ENCODE results near the gene POLD2.
"Not testable (repeated sequence)": the region's sequence is repeated elsewhere in the genome, so short reads cannot be mapped to it uniquely, and the experiment has no call there.

The POLD2 gene

GRCh38 chr7:44132039-44132438 lies 8.7 kb upstream of the POLD2 start:
- Histone ChIP-seq H3K4me1 (ENCODE audit: control insufficient read depth, insufficient read depth, low read length, poor library complexity, severe bottlenecking) (peaks cover 18% of the 10 kb centered on the region), H3K36me3 (ENCODE audit: control insufficient read depth, insufficient read depth, low read length) (no peaks in the 10 kb centered on the region), H3K4me3 (ENCODE audit: extremely low read depth, insufficient read depth, low read length, poor library complexity, severe bottlenecking) (no peak overlapping the region), H3K27ac (ENCODE audit: low read depth, low read length, severe bottlenecking) (peak overlapping the region; percentile 10), H3K9me3 (ENCODE audit: control insufficient read depth, low read length) (peaks cover 9% of the 10 kb centered on the region)
- WGBS, 2 experiments (ENCODE audit: insufficient coverage in 2 of 2), result 63 to 79% methylated on average over 2 of the region's 2 CpGs

DNA sequence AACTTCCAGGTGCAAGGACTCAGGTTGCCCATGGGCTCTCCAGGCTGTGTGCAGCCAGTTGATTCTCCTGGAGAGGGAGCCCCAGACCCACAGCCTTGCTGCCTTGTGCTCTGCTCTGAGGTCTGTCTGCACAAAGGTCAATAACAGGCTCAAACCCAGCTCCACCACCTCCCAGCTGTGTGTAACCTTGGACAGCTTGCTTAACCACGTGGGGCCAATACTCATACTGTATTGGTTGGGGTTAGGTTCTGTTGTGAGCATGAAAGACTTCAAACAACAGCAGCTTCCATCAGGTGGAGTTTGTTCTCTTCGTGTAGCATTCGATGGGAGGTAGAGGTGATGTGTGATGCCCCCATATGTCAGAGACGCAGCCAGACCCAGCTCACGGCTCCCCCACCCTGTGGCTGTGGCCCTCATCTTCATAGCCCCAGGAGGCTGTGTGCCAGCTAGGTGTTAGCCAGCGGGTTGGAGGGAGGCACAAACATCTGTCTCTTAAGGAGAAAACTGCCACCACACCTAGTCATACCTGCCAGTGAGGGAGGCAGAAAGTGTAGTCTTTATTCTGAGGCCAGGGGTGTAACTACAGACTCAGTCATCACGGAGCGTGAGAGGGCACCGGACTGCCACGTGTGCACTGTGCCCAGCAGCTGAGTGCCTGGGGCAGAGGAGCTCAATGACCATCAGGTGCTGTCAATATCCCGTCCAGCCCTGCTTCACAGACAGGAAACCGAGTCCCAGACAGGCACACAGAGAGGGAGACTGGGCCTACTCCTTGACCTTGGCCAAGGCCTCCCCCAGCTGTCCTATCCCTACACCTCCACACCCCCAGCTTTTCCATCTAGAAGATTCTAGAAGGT lies 8.1 kb upstream of the POLD2 start:
- 84 to 98% methylated on average over 6 to 8 of the region's 12 CpGs for WGBS, 2 experiments (ENCODE audit: insufficient coverage in 2 of 2)
- H3K4me3 ChIP-seq (ENCODE audit: extremely low read depth, insufficient read depth, low read length, poor library complexity, severe bottlenecking), result no peak overlapping the region
- peaks cover 9% of the 10 kb centered on the region for H3K9me3 ChIP-seq (ENCODE audit: control insufficient read depth, low read length)
- H3K36me3 ChIP-seq (ENCODE audit: control insufficient read depth, insufficient read depth, low read length), result no peaks in the 10 kb centered on the region
- no peak overlapping the region for H3K27ac ChIP-seq (ENCODE audit: low read depth, low read length, severe bottlenecking)
- peaks cover 18% of the 10 kb centered on the region for H3K4me1 ChIP-seq (ENCODE audit: control insufficient read depth, insufficient read depth, low read length, poor library complexity, severe bottlenecking)

- Histone ChIP-seq H3K27ac (ENCODE audit: low read depth, low read length, severe bottlenecking) (no peak overlapping the region), H3K36me3 (ENCODE audit: control insufficient read depth, insufficient read depth, low read length) (no peaks in the 10 kb centered on the region), H3K9me3 (ENCODE audit: control insufficient read depth, low read length) (peaks cover 9% of the 10 kb centered on the region), H3K4me3 (ENCODE audit: extremely low read depth, insufficient read depth, low read length, poor library complexity, severe bottlenecking) (no peak overlapping the region), H3K4me1 (ENCODE audit: control insufficient read depth, insufficient read depth, low read length, poor library complexity, severe bottlenecking) (peaks cover 18% of the 10 kb centered on the region)
- WGBS, 2 experiments (ENCODE audit: insufficient coverage in 2 of 2), result 79 to 90% methylated on average over 4 to 6 of the region's 6 CpGs
Measured at GRCh38 chr7:44128721-44129582, 5.6 kb upstream of the POLD2 start.

GRCh38 chr7:44127161-44127560 lies 3.8 kb upstream of the POLD2 start:
- H3K4me1 ChIP-seq (ENCODE audit: control insufficient read depth, insufficient read depth, low read length, poor library complexity, severe bottlenecking), result peaks cover 8% of the 10 kb centered on the region
- H3K4me3 ChIP-seq (ENCODE audit: extremely low read depth, insufficient read depth, low read length, poor library complexity, severe bottlenecking), result no peak overlapping the region
- H3K9me3 ChIP-seq (ENCODE audit: control insufficient read depth, low read length), result peaks cover 9% of the 10 kb centered on the region
- no peak overlapping the region for H3K27ac ChIP-seq (ENCODE audit: low read depth, low read length, severe bottlenecking)
- H3K36me3 ChIP-seq (ENCODE audit: control insufficient read depth, insufficient read depth, low read length), result peaks cover 2% of the 10 kb centered on the region

DNA sequence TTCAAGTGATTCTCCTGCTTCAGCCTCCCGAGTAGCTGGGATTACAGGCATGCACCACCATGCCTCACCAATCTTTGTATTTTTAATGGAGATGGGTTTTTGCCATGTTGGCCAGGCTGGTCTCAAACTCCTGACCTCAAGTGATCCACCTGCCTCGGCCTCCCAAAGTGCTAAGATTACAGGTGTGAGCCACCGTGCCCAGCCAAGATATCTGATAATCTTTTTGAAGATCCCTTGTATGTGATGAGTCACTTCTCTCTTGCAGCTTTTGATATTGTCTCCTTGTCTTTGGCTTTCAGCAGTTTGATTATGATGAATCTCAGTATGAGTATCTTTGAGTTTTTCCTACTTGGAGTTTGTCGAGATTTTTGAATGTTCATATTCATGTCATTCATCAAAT lies 3.2 kb upstream of the POLD2 start:
- not testable (repeated sequence) for H3K4me3 ChIP-seq (ENCODE audit: extremely low read depth, insufficient read depth, low read length, poor library complexity, severe bottlenecking); H3K9me3 ChIP-seq (ENCODE audit: control insufficient read depth, low read length); H3K27ac ChIP-seq (ENCODE audit: low read depth, low read length, severe bottlenecking); H3K36me3 ChIP-seq (ENCODE audit: control insufficient read depth, insufficient read depth, low read length)
- peaks cover 10% of the 10 kb centered on the region for H3K4me1 ChIP-seq (ENCODE audit: control insufficient read depth, insufficient read depth, low read length, poor library complexity, severe bottlenecking)
- WGBS, 2 experiments (ENCODE audit: insufficient coverage in 2 of 2), result 87 to 91% methylated on average over 2 to 4 of the region's 4 CpGs

DNA sequence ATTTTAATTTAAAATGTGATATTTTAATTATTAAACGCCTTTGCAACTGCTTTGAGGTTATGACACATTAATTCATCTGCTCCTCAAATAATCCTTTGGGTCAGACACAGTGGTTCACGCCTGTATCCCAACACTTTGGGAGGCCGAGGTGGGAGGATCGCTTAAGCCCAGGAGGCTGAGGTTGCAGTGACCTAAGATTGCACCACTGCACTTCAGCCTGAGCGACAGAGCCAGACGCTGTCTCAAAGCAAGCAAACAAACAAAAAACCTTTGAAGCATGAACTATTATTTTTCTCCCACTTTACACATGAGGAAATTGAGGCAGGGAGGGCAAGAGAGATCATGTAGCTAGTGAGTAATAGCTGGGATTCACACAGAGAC lies 1.5 kb upstream of the POLD2 start:
- H3K4me1 ChIP-seq (ENCODE audit: control insufficient read depth, insufficient read depth, low read length, poor library complexity, severe bottlenecking), result peaks cover 9% of the 10 kb centered on the region
- peaks cover 9% of the 10 kb centered on the region for H3K9me3 ChIP-seq (ENCODE audit: control insufficient read depth, low read length)
- H3K36me3 ChIP-seq (ENCODE audit: control insufficient read depth, insufficient read depth, low read length), result peaks cover 24% of the 10 kb centered on the region
- H3K27ac ChIP-seq (ENCODE audit: low read depth, low read length, severe bottlenecking), result no peak overlapping the region
- H3K4me3 ChIP-seq (ENCODE audit: extremely low read depth, insufficient read depth, low read length, poor library complexity, severe bottlenecking), result no peak overlapping the region
- 100% methylated on average over 3 of the region's 6 CpGs for WGBS, 2 experiments (ENCODE audit: insufficient coverage in 2 of 2)

GRCh38 chr7:44122529-44122928 lies 819 bp downstream of the POLD2 start:
- WGBS, 2 experiments (ENCODE audit: insufficient coverage in 2 of 2), result 24 to 27% methylated on average over 1 of the region's 1 CpG
- Histone ChIP-seq H3K9me3 (ENCODE audit: control insufficient read depth, low read length) (peaks cover 5% of the 10 kb centered on the region), H3K4me3 (ENCODE audit: extremely low read depth, insufficient read depth, low read length, poor library complexity, severe bottlenecking) (peak overlapping the region; percentile 55), H3K27ac (ENCODE audit: low read depth, low read length, severe bottlenecking) (no peak overlapping the region), H3K4me1 (ENCODE audit: control insufficient read depth, insufficient read depth, low read length, poor library complexity, severe bottlenecking) (peaks cover 9% of the 10 kb centered on the region), H3K36me3 (ENCODE audit: control insufficient read depth, insufficient read depth, low read length) (peaks cover 46% of the 10 kb centered on the region)

- Histone ChIP-seq H3K27ac (ENCODE audit: low read depth, low read length, severe bottlenecking) (no peak overlapping the region), H3K9me3 (ENCODE audit: control insufficient read depth, low read length) (no peaks in the 10 kb centered on the region), H3K36me3 (ENCODE audit: control insufficient read depth, insufficient read depth, low read length) (peaks cover 52% of the 10 kb centered on the region), H3K4me1 (ENCODE audit: control insufficient read depth, insufficient read depth, low read length, poor library complexity, severe bottlenecking) (peaks cover 9% of the 10 kb centered on the region), H3K4me3 (ENCODE audit: extremely low read depth, insufficient read depth, low read length, poor library complexity, severe bottlenecking) (peak overlapping the region; percentile 55)
- WGBS, 2 experiments (ENCODE audit: insufficient coverage in 2 of 2), result 98 to 100% methylated on average over 6 to 8 of the region's 12 CpGs
Measured at GRCh38 chr7:44121761-44122420, 1.5 kb downstream of the POLD2 start.

DNA sequence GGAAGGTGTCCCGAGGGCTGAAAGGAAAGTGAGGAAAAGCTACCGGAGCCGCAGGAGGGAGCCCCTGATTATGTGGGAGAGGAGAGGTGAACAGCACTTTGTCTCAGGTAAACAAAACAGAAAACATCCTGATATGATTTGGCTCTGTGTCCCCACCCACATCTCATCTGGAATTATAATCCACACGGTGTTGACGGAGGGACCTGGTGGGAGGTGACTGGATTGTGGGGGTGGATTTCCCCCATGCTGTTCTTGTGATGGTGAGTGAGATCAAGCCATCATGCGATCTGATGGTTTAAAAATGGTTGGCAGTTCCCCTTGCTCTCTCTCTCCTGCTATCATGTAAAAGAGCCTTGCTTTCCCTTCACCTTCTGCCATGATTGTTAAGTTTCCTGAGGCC lies 3.0 kb downstream of the POLD2 start:
- Histone ChIP-seq H3K9me3 (ENCODE audit: control insufficient read depth, low read length) (no peaks in the 10 kb centered on the region), H3K27ac (ENCODE audit: low read depth, low read length, severe bottlenecking) (no peak overlapping the region), H3K4me1 (ENCODE audit: control insufficient read depth, insufficient read depth, low read length, poor library complexity, severe bottlenecking) (peaks cover 9% of the 10 kb centered on the region), H3K36me3 (ENCODE audit: control insufficient read depth, insufficient read depth, low read length) (peaks cover 66% of the 10 kb centered on the region), H3K4me3 (ENCODE audit: extremely low read depth, insufficient read depth, low read length, poor library complexity, severe bottlenecking) (no peak overlapping the region)
- 78 to 88% methylated on average over 1 to 4 of the region's 6 CpGs for WGBS, 2 experiments (ENCODE audit: insufficient coverage in 2 of 2)

GRCh38 chr7:44119829-44120380 lies 3.4 kb downstream of the POLD2 start:
- WGBS, 2 experiments (ENCODE audit: insufficient coverage in 2 of 2), result 95 to 97% methylated on average over 8 of the region's 8 CpGs
- no peaks in the 10 kb centered on the region for H3K9me3 ChIP-seq (ENCODE audit: control insufficient read depth, low read length)
- no peak overlapping the region for H3K27ac ChIP-seq (ENCODE audit: low read depth, low read length, severe bottlenecking)
- H3K4me1 ChIP-seq (ENCODE audit: control insufficient read depth, insufficient read depth, low read length, poor library complexity, severe bottlenecking), result peaks cover 9% of the 10 kb centered on the region
- no peak overlapping the region for H3K4me3 ChIP-seq (ENCODE audit: extremely low read depth, insufficient read depth, low read length, poor library complexity, severe bottlenecking)
- peaks cover 71% of the 10 kb centered on the region for H3K36me3 ChIP-seq (ENCODE audit: control insufficient read depth, insufficient read depth, low read length)
